NCI-H510A (cell line): ENCODE data around the gene ASF1B.

Source experiments
- DNase-seq: peaks from one replicate; lab custom pipeline; 2025; lab: John Stamatoyannopoulos, UW

The ASF1B gene

GRCh38 chr19:14085309-14085995 lies 50.9 kb downstream of the ASF1B start, which contains the start of gene C19orf67:
Gene C19orf67 (minus strand): TSS chr19:14085783. CDS start chr19:14085627, 156 bp downstream.
- DNase-seq, result no peak

DNA sequence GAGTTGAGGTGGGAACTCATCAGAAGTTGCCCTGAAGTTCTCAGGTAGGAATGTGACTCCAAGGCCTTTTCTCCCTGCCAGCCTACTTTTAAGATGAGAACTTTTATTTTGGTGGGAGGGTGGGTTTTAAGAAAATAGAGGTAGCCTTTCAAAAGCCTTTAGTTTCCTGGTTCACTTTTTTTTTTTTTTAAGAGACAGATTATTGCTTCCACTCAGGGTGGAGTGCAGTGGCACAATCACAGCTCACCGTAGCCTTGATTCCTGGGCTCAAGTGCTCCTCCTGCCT lies 53.8 kb downstream of the ASF1B start:
- DNase-seq, result no peak

DNA sequence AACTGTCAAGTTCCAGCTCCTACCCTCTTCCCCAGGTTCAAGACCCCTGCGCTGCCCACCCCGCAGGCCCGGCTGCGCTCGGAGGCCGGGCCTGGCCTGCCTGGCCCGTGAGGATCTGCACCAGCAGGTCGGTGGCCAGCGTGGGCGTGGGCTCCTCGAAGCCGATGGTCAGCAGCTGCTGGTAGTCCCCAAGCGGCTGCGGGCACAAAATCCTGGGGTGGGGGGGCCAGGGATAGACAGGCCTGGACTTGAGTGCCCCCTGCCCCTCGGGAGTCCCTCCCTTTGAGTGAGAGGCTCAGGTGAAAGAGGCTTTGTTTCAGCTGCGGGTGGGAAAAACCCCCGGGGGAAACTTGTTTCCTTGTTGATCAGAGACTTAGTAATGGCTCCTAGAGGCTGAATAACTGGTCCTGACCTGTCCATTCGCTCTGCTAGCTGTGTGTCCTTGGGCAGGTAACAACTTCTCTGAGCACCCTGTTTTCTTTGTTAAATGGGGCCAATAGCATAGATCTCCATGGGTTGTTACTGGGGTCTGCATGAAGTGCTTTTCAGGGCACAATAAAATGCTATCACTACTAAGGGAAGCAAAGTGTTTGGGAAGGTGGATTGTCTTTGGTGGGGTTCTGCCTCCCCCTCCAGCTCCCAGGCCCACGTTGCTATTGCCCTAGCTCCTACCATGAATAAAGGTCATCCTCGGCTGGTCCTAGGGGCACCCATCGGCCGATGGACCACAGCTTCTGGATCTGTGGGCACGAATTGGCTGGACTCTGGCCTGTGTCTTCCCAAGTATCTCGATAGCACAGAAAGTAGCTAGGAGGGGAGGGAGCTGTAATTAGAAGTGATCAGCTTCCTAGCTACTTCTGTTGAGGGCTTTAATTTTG lies 54.4 kb downstream of the ASF1B start:
- DNase-seq, result no peak

DNA sequence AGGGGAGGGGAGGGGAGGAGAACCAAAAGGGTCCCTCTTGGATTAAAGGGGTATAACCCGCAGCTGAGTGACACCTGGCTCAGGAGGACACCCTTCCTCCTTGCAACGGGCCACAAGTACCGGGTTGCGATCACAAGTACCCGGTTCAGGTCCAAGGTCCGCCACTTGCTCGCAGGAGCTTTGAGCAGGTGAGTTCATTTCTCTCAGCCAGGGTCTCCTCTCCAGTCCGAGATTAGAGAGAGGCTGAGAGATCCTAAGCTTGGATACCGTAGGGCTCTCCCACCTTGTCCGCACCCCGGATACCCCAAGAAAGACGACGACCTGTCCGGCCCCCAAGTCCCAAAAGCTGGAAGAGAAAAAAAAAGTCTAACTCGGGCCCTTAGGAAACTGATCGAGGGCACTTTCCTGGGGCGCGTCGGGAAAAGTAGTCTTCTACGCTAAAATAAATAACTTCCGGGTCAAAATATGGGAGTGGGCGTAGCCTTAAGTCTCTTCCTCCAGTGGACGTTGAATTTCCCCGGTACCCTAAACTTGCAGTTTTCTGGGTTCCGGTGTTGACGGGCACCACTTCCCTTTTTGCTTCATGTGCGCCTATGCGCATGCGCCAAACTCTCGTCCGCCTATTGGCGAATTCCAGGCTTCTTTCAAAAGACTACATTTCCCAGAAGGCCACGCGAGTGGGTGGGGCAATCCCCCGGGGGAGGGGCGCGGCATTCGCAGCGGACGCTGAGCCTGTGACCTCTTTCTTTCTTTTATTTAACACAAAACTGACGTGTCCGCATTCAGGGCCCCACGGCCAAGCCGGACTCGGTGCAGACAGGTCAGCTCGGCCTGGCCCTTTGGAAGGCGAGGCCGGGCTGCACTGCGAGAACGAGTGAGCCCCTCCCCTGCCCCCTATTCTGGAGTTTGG lies 55.2 kb downstream of the ASF1B start:
- DNase-seq, result peak; percentile 91

DNA sequence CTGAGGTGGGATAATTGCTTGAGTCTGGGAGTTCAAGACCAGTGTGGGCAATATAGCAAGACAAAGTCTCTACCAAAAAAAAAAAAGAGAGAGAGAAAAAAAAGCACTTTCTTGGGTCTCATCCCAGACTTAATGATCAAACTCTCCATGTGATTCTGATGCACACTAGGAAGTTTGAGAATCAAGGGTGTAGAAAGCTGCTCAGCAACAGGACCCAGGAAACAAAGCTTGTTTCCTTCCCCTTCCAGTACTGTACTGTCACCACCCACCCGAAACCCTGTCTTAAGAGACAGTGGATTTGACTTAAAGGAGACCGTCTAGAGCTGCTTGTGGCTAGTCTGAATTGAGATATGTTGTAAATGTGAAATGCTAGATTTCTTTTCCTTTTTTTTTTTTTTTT lies 58.0 kb downstream of the ASF1B start:
- DNase-seq, result no peak

GRCh38 chr19:14073925-14074838 lies 62.2 kb downstream of the ASF1B start:
- DNase-seq, result no peak

GRCh38 chr19:14073261-14073924 lies 63.0 kb downstream of the ASF1B start:
- peak; percentile 75 for DNase-seq

GRCh38 chr19:14072535-14073260 lies 63.7 kb downstream of the ASF1B start, which contains the start of gene MISP3:
Gene MISP3 (plus strand): TSS chr19:14072786. CDS start chr19:14073310, 524 bp downstream.
- peak; percentile 81 for DNase-seq

DNA sequence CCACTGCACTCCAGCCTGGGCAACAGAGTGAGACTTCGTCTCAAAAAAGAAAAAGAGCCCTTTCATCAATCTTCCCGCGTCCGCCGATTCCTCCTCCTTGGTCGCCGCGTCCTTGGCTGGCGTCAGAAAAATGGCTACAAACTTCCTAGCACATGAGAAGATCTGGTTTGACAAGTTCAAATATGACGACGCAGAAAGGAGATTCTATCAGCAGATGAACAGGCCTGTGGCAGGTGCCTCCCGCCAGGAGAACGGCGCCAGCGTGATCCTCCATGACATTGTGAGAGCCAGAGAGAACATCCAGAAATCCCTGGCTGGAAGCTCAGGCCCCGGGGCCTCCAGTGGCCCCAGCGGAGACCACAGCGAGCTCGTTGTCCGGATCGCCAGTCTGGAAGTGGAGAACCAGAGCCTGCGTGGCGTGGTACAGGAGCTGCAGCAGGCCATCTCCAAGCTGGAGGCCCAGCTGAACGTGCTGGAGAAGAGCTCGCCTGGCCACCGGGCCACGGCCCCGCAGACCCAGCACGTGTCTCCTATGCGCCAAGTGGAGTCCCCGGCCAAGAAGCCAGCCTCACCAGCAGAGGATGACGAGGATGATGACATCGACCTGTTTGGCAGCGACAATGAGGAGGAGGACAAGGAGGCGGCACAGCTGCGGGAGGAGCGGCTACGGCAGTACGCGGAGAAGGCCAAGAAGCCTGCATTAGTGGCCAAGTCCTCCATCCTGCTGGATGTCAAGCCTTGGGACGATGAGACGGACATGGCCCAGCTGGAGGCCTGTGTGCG lies 65.9 kb downstream of the ASF1B start:
- DNase-seq, result no peak
